Measurements from ENCODE around the gene RBM28.

GRCh38 chr7:128284102-128284501 is 59.6 kb downstream of the RBM28 start:
- TF ChIP-seq POLR2AphosphoS5 (IDR thresholded peaks at IDR 0.05; ENCODE audit: low read depth, low read length) (no peak), CTCF (IDR thresholded peaks at IDR 0.05) (no peak), REST (IDR thresholded peaks at IDR 0.05; ENCODE audit: insufficient read depth in 1 of 2, low read depth in 2 of 2, low read length in 1 of 2) (no peak), SIN3A (IDR thresholded peaks at IDR 0.05; ENCODE audit: borderline replicate concordance, insufficient read depth, low read depth, low read length) (no peak)

All from Panc1 (cell line).